ENCODE results near the gene RASAL3. TPM values are rescaled to one million over a fixed set of nuclear protein-coding genes. Genes with fewer than 3 reads are reported as not detected.

RASAL3 gene
- total and polyA plus RNA-seq, 2 of the 4 experiments (the other 2 are of a cell fraction), result 0.07 TPM; not detected in 1

GRCh38 chr19:15426485-15427349 lies 37.6 kb downstream of the RASAL3 start:
- ChIA-PET CTCF (no interaction called here), POLR2A (ENCODE audit: unreplicated experiment) (no interaction called here)
- no peak overlapping the region for H3K27ac ChIP-seq (ENCODE audit: insufficient read depth, low read length)
- 97% methylated on average over 8 of the region's 16 CpGs; no CpG with 5 or more reads in 1 of the 2 experiments for WGBS, 2 experiments (ENCODE audit: extremely low coverage in 2 of 2, insufficient read length in 1 of 2)
- no peak overlapping the region for H2AK5ac ChIP-seq (ENCODE audit: low read depth, low read length)
- H3K4me2 ChIP-seq (ENCODE audit: low read depth, low read length), result no peak overlapping the region
- H4K8ac ChIP-seq (ENCODE audit: low read depth in 2 of 2, low read length in 2 of 2), result no peak overlapping the region
- no peak overlapping the region for H3K14ac ChIP-seq (replicated peaks; ENCODE audit: low read depth, low read length)
- no peak overlapping the region for H2BK15ac ChIP-seq (ENCODE audit: low read depth, low read length)
- peaks cover 7% of the 10 kb centered on the region; the same call in 1 of the 2 replicates for H3K9me1 ChIP-seq (ENCODE audit: insufficient read depth, low read length)
- no peak overlapping the region for H2AFZ ChIP-seq (replicated peaks; ENCODE audit: low read length, poor library complexity)
- dilution Hi-C loops (cut with HindIII; ENCODE audit: low sequenced_read_pairs, unreplicated experiment), result no loop called here
- H3K9me3 ChIP-seq (ENCODE audit: control insufficient read depth, insufficient read depth, low read length), result peaks cover 5% of the 10 kb centered on the region; the same call in 1 of the 2 replicates
- intact Hi-C loops (cut with micrococcal nuclease), result no loop called here
- no peak overlapping the region for H3K4me3 ChIP-seq (ENCODE audit: insufficient read depth, low read depth, low read length)
- H2BK20ac ChIP-seq (ENCODE audit: low read depth, low read length), result no peak overlapping the region
- BruUV-seq (replicated peaks), result no TSS peak
- H3K36me3 ChIP-seq (ENCODE audit: control insufficient read depth, insufficient read depth, low read length), result peaks cover 64% of the 10 kb centered on the region
- no peak overlapping the region for H3K23ac ChIP-seq (ENCODE audit: low read depth, low read length)
- H3K9ac ChIP-seq (ENCODE audit: low read depth, low read length), result no peak overlapping the region
- H2BK120ac ChIP-seq (ENCODE audit: low read depth, low read length), result no peak overlapping the region
- TF ChIP-seq USF2 (IDR thresholded peaks at IDR 0.05; ENCODE audit: low read depth, low read length), result no peak
- TF ChIP-seq CHD1 (IDR thresholded peaks at IDR 0.05; ENCODE audit: low read depth, low read length), result no peak
- TF ChIP-seq MAZ (IDR thresholded peaks at IDR 0.05; ENCODE audit: borderline replicate concordance, low read depth, low read length), result no peak
- no peak for TF ChIP-seq MXI1 (IDR thresholded peaks at IDR 0.05; ENCODE audit: borderline replicate concordance, low read depth, low read length)
- no peak for TF ChIP-seq RAD21 (IDR thresholded peaks at IDR 0.05; ENCODE audit: low read length)
- TF ChIP-seq SMC3 (IDR thresholded peaks at IDR 0.05; ENCODE audit: low read depth, low read length), result no peak
- TF ChIP-seq RCOR1 (IDR thresholded peaks at IDR 0.05; ENCODE audit: insufficient replicate concordance, low read length), result no peak
- no peak for TF ChIP-seq MAFK (IDR thresholded peaks at IDR 0.05; ENCODE audit: low read depth, low read length)
- no peak for TF ChIP-seq NFE2L2 (IDR thresholded peaks at IDR 0.05; ENCODE audit: low read depth, low read length)
- no peak for TF ChIP-seq CEBPB (IDR thresholded peaks at IDR 0.05; ENCODE audit: low read depth, low read length)
- TF ChIP-seq, protein P1, sequence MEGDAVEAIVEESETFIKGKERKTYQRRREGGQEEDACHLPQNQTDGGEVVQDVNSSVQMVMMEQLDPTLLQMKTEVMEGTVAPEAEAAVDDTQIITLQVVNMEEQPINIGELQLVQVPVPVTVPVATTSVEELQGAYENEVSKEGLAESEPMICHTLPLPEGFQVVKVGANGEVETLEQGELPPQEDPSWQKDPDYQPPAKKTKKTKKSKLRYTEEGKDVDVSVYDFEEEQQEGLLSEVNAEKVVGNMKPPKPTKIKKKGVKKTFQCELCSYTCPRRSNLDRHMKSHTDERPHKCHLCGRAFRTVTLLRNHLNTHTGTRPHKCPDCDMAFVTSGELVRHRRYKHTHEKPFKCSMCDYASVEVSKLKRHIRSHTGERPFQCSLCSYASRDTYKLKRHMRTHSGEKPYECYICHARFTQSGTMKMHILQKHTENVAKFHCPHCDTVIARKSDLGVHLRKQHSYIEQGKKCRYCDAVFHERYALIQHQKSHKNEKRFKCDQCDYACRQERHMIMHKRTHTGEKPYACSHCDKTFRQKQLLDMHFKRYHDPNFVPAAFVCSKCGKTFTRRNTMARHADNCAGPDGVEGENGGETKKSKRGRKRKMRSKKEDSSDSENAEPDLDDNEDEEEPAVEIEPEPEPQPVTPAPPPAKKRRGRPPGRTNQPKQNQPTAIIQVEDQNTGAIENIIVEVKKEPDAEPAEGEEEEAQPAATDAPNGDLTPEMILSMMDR (conservative IDR thresholded peaks at IDR 0.05; ENCODE audit: low read depth, low read length), result no peak
- TF ChIP-seq BHLHE40 (IDR thresholded peaks at IDR 0.05; ENCODE audit: low read depth, low read length), result no peak
- TF ChIP-seq FOS (IDR thresholded peaks at IDR 0.05; ENCODE audit: low read depth, low read length), result no peak
- TF ChIP-seq, protein P2, sequence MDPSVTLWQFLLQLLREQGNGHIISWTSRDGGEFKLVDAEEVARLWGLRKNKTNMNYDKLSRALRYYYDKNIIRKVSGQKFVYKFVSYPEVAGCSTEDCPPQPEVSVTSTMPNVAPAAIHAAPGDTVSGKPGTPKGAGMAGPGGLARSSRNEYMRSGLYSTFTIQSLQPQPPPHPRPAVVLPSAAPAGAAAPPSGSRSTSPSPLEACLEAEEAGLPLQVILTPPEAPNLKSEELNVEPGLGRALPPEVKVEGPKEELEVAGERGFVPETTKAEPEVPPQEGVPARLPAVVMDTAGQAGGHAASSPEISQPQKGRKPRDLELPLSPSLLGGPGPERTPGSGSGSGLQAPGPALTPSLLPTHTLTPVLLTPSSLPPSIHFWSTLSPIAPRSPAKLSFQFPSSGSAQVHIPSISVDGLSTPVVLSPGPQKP (IDR thresholded peaks at IDR 0.05; ENCODE audit: borderline replicate concordance, low read depth, low read length), result no peak
- no peak overlapping the region for H4K5ac ChIP-seq (ENCODE audit: low read depth, low read length)
- no peaks in the 10 kb centered on the region for H3K27me3 ChIP-seq (ENCODE audit: control insufficient read depth, insufficient read depth, low read length)
- DNase-seq (no peak), ATAC-seq (ENCODE audit: low read depth) (no peak)
- in situ Hi-C loops (cut with MboI; ENCODE audit: low sequenced_read_pairs), result loop anchor here (25.0 kb wide), 1 partner anchor 864 kb away; the partner anchor contains the start of gene NDUFB7
- no peak overlapping the region for H3K18ac ChIP-seq (ENCODE audit: low read depth, low read length)
- no peak overlapping the region for H3K4ac ChIP-seq (ENCODE audit: low read depth, low read length)
- H2AK9ac ChIP-seq (replicated peaks; ENCODE audit: low read depth, low read length, poor library complexity), result no peak overlapping the region
- H2BK5ac ChIP-seq (ENCODE audit: low read depth, low read length, poor library complexity, severe bottlenecking), result no peak overlapping the region
- no peak overlapping the region for H4K91ac ChIP-seq (ENCODE audit: insufficient read depth, low read depth, low read length)
- H3K56ac ChIP-seq (ENCODE audit: extremely low read depth, insufficient read depth, low read length), result no peak overlapping the region
- H3K79me1 ChIP-seq (ENCODE audit: low read depth in 1 of 2, low read length in 2 of 2), result peaks cover 12 to 63% of the 10 kb centered on the region in 2 experiments
- H4K20me1 ChIP-seq (ENCODE audit: insufficient read depth, low read length), result peaks cover 53% of the 10 kb centered on the region
- peaks cover 17% of the 10 kb centered on the region for H3K4me1 ChIP-seq (ENCODE audit: control insufficient read depth, insufficient read depth, low read length)
